HG03571 (cell line): ENCODE measurements around the gene SETBP1.

Experiments
- ATAC-seq: cut with Tn5 transposase; IDR thresholded peaks from one replicate; pipeline ENCODE4 v1.9.1; 2021; ENCODE audit not compliant: unreplicated experiment

The SETBP1 gene

GRCh38 chr18:44704135-44704789 is 23.6 kb downstream of the SETBP1 start:
- no peak for ATAC-seq

DNA sequence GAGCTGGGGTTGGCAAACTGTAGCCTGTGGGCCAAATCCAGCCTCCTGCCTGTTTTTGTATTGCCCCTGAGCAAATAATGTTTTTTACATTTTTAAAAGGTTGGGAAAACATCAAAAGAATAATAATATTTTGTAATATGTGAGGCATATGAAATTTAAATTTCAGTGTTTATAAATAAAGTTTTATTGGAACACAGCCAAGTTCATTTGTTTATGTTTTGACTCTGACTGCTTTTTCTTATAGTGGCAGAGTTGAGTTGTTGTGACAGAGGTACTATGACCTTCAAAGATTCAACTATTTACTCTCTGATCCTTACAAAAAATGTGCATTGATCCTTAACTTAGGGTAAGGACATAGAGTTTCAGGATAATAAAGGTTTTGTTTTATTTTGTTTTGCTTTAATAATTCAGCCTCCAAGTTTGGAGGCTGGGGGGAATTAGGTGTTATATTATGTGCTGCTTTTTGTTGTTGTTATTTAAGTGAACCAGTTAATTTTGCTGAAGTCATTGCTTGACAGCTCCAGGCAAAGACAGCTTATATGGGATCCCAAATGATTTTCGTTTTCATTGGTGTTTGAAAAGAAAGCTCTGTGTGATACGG is 24.5 kb downstream of the SETBP1 start:
- no peak for ATAC-seq

- ATAC-seq: no peak
Measured at GRCh38 chr18:44708451-44709083, 27.9 kb downstream of the SETBP1 start.

- peak; percentile 91 for ATAC-seq
Measured at GRCh38 chr18:44709307-44710126, 28.8 kb downstream of the SETBP1 start.

- no peak for ATAC-seq
Measured at GRCh38 chr18:44710931-44711330, 30.2 kb downstream of the SETBP1 start.

DNA sequence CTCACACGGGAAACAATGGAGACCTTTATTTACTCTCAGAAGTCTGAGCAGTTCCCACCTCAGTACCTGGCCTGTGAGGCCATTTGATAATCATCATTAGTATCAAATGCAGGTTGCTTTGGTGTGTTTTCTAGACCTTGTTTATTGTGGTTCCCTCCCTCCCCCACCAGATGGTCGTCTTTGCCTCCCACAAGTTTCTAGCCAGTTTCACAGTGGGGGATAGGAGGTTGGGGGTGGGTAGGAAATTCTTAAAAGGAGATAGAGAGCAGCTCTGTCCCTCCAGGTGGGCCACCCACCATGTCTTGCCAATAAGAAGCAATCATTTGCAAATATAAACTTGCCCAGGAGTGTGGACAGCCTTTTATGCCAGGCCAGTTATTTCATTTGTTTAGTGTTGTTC is 31.3 kb downstream of the SETBP1 start:
- no peak for ATAC-seq

DNA sequence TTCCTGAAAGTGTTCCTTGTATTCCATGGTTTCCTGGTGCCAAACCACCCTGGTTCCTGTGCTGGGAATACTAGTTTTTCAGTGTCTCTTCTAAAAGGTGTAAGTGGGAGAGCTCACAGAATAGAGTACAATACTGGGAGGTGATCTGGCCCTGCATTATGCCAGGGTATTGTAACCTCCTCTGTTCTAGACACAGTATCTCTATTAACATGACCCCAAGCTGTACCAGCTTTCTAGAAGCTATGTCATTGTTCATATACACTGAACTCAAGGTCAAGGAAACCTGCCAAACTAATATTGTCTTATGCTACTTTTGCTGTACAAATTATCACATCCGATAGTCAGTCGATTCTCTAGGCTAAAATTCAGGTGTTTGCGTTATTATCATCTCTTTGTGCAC is 32.7 kb downstream of the SETBP1 start:
- ATAC-seq: no peak

DNA sequence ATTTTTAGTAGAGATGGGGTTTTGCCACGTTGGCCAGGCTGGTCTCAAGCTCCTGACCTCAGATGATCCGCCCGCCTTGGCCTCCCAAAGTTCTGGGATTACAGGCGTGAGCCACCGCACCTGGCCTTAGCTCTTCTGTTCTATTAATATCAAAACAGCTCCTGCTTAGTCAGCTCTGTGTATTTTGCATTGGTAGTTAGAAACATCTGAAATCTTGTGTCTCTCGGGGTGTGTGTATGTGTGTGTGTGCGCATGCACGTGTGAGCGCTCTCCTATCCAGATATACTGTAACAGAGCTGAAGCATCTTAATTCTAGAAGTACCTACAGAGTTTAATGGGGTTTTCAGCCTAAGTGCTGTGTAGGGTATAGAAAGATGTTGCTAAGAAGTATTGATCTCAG is 33.7 kb downstream of the SETBP1 start:
- ATAC-seq: no peak

GRCh38 chr18:44715245-44715644 is 34.6 kb downstream of the SETBP1 start:
- ATAC-seq: no peak

GRCh38 chr18:44715842-44716241 is 35.2 kb downstream of the SETBP1 start:
- no peak for ATAC-seq

- ATAC-seq: no peak
Measured at GRCh38 chr18:44716697-44717163, 36.0 kb downstream of the SETBP1 start.

- ATAC-seq: no peak
Measured at GRCh38 chr18:44719519-44720060, 38.9 kb downstream of the SETBP1 start.

DNA sequence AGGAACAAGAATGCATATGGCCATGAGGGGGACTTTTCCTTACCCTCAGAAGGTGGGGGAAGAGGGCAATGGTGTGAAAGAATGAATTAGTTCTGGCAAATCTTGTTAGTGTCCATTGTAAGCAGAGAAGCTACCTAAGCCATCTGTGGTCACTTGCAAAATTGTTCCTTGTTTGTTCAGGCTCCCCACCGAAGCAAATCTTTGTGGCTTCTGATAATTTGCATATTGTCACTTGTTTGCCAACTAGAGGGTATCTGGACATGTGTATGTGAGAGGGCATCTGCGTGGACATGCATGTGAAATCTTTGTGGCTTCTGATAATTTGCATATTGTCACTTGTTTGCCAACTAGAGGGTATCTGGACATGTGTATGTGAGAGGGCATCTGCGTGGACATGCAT is 41.1 kb downstream of the SETBP1 start:
- peak; percentile 31 for ATAC-seq

DNA sequence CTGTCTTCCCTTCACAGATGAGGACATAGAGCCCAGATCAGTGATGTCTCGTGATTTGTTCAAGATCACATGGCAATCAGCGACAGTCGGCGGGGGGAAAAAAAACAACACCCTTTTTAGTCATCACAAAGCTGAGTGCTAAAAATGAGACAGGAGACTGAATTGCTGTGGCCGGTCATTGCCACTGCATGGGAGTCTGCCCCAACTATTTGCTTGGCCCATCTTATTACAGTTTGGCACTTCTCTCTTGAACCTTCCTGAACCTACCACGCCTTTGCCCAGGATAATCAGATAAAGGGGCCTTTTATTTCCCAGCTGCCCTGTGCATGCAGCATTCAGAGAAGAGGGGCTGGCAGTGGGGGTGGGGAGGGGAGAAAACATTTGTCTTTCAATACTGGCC is 42.7 kb downstream of the SETBP1 start:
- no peak for ATAC-seq

- no peak for ATAC-seq
Measured at GRCh38 chr18:44724105-44724778, 43.6 kb downstream of the SETBP1 start.

DNA sequence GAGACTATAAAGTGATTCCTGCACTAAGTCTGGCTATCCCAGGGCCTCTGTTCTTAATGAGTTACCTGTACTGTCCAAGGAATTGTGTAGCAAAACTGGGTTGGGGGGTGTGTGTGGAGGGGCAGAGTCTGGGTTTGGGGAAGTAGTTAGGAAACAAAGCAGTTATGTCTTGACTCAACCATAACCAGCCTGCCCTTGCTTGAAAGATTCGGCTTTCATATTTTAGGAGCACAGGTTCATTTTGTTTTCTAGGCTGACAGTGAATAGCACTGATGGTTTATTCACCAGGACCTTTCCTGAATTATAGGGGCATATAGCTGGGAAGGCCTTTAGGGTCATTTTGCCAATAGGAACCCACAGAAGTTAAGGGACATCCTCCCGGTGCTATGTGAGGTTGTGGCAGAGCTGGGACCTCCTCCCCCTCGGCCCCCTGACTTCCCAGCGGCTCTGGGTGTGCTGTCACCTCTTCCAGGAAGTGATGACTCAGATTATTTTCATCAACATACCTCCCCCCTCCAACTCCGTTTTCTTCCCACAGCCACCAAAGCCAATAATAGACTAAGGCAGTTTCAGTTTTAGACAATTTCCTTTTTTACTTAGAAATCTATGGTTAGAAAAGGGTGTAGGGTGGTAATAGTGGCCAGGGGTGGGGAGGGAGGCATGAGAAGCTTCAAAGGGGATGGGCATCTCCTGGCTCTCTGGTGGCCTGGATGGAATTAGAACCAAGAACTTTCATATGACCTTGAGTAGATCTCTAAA is 44.8 kb downstream of the SETBP1 start:
- ATAC-seq: peak; percentile 59

GRCh38 chr18:44726059-44726421 is 45.4 kb downstream of the SETBP1 start:
- ATAC-seq: no peak

DNA sequence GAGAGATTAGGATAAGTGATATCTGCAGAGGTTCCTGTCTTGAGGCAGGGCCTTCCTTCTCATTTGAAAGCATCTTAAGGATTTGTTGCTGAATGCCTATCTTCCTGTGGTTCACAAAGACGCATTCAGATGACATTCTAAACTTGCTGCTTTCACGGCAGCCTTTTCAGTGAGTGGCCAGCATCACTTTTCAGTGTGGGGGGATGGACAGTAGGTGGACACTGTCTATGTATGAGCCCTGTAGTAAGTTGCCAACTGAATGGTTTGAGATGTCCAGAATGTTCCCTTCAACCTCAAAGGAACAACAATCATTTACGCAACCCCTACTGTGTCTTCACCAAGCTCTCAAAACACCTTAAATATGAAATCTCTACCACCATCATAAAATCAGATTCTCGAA is 46.6 kb downstream of the SETBP1 start:
- ATAC-seq: no peak

GRCh38 chr18:44729631-44730101 is 49.0 kb downstream of the SETBP1 start:
- no peak for ATAC-seq
